Neuronal stem cell (in vitro differentiated cells): ENCODE results near the gene DCLK3.

Experiments
- DNase-seq: peaks from one replicate; pipeline ENCODE4 v3.0.0-alpha.2; 2013; ENCODE audit warnings: low spot score
- H2AFZ ChIP-seq: one replicate; pipeline ENCODE4 v1.6.1; 2013; ENCODE audit warnings: mild to moderate bottlenecking, low read length, inconsistent platforms
- H2AK5ac ChIP-seq: 2 replicates; pipeline ENCODE4 v1.6.1; 2013; ENCODE audit warnings: low read depth, mild to moderate bottlenecking, inconsistent platforms, low read length, moderate library complexity, mixed read lengths
- H2BK120ac ChIP-seq: 2 replicates; pipeline ENCODE4 v1.6.1; 2013; ENCODE audit warnings: low read depth, mild to moderate bottlenecking, inconsistent platforms, low read length, moderate library complexity, mixed read lengths
- H2BK12ac ChIP-seq: one replicate; pipeline ENCODE4 v1.6.1; 2013; ENCODE audit warnings: low read length, inconsistent platforms
- H2BK15ac ChIP-seq: 2 replicates; pipeline ENCODE4 v1.6.1; 2013; ENCODE audit warnings: mild to moderate bottlenecking, low read length, inconsistent platforms, mixed read lengths
- H2BK5ac ChIP-seq: one replicate; pipeline ENCODE4 v1.6.1; 2013; ENCODE audit warnings: inconsistent platforms, mild to moderate bottlenecking, low read length, moderate library complexity
- H3K14ac ChIP-seq: one replicate; pipeline ENCODE4 v1.6.1; 2013; ENCODE audit warnings: low read length, inconsistent platforms
- H3K18ac ChIP-seq: 2 replicates; pipeline ENCODE4 v1.6.1; 2013; ENCODE audit warnings: low read length, inconsistent platforms
- H3K23ac ChIP-seq: 2 replicates; pipeline ENCODE4 v1.6.1; 2013; ENCODE audit warnings: low read depth, mild to moderate bottlenecking, mixed read lengths, low read length, inconsistent platforms; ENCODE audit not compliant: poor library complexity
- H3K27ac ChIP-seq: replicated peaks from 3 replicates; pipeline ENCODE4 v1.5.1; 2013; ENCODE audit warnings: low read length, inconsistent platforms
- H3K27me3 ChIP-seq, 3 experiments: 2 replicates each; pipeline ENCODE4 v1.6.1; 2013; ENCODE audit warnings: low read length in 3 of 3, mild to moderate bottlenecking in 2 of 3, inconsistent platforms in 1 of 3, low read depth in 1 of 3, mixed read lengths in 1 of 3, moderate library complexity in 1 of 3; ENCODE audit not compliant: control insufficient read depth in 3 of 3, insufficient read depth in 3 of 3
- H3K36me3 ChIP-seq, 2 donors: replicated peaks in 1 of 2; 2 replicates each; pipeline ENCODE4 v1.6.1; 2013; ENCODE audit warnings: low read length in 2 of 2; ENCODE audit not compliant: control insufficient read depth in 2 of 2, insufficient read depth in 2 of 2
- H3K4ac ChIP-seq: 2 replicates; pipeline ENCODE4 v1.6.1; 2013; ENCODE audit warnings: inconsistent platforms, mild to moderate bottlenecking, low read length, moderate library complexity
- H3K4me1 ChIP-seq, 2 donors: 1 replicate in 1 of 2; 2 replicates in 1 of 2; pipeline ENCODE4 v1.6.1; 2013; ENCODE audit warnings: low read length in 2 of 2, low read depth in 1 of 2; ENCODE audit not compliant: control insufficient read depth in 2 of 2, insufficient read depth in 1 of 2
- H3K4me2 ChIP-seq: one replicate; pipeline ENCODE4 v1.6.1; 2013; ENCODE audit warnings: mild to moderate bottlenecking, low read length, inconsistent platforms; ENCODE audit not compliant: insufficient read depth, poor library complexity, severe bottlenecking
- H3K4me3 ChIP-seq, 2 donors: 2 replicates each; pipeline ENCODE4 v1.5.1; 2013; ENCODE audit warnings: low read length in 2 of 2, mild to moderate bottlenecking in 2 of 2, inconsistent platforms in 1 of 2, moderate library complexity in 1 of 2
- H3K79me1 ChIP-seq: one replicate; pipeline ENCODE4 v1.6.1; 2013; ENCODE audit warnings: low read depth, mild to moderate bottlenecking, inconsistent platforms, low read length, moderate library complexity
- H3K9ac ChIP-seq: one replicate; pipeline ENCODE4 v1.6.1; 2013; ENCODE audit warnings: mild to moderate bottlenecking, low read depth, low read length, inconsistent platforms; ENCODE audit not compliant: poor library complexity
- H3K9me3 ChIP-seq, 2 donors: replicated peaks in 1 of 2; 2 replicates each; pipeline versions ENCODE3 to v1.6.1; 2013; ENCODE audit warnings: low read length in 2 of 2, mild to moderate bottlenecking in 2 of 2, inconsistent platforms in 1 of 2, low read depth in 1 of 2, mixed read lengths in 1 of 2, moderate library complexity in 1 of 2; ENCODE audit not compliant: control insufficient read depth in 2 of 2, insufficient read depth in 1 of 2
- H4K8ac ChIP-seq: one replicate; pipeline ENCODE4 v1.6.1; 2013; ENCODE audit warnings: low read depth, mild to moderate bottlenecking, inconsistent platforms, low read length, moderate library complexity
- H4K91ac ChIP-seq: one replicate; pipeline ENCODE4 v1.6.1; 2013; ENCODE audit warnings: low read length, low read depth, mild to moderate bottlenecking, inconsistent platforms; ENCODE audit not compliant: poor library complexity
- WGBS, 2 donors: extraction: QIAGEN DNeasy Blood & Tissue Kit; methylation state at CpG; one replicate each; pipeline ENCODE4 v1.1.7; 2013; ENCODE audit warnings: missing lambda C conversion rate in 2 of 2, mixed read lengths in 1 of 2; ENCODE audit not compliant: insufficient read length in 2 of 2, insufficient replicate concordance in 1 of 2; ENCODE audit errors: extremely low coverage in 2 of 2; 5-methylcytosine and 5-hydroxymethylcytosine counted together

DCLK3 gene

DNA sequence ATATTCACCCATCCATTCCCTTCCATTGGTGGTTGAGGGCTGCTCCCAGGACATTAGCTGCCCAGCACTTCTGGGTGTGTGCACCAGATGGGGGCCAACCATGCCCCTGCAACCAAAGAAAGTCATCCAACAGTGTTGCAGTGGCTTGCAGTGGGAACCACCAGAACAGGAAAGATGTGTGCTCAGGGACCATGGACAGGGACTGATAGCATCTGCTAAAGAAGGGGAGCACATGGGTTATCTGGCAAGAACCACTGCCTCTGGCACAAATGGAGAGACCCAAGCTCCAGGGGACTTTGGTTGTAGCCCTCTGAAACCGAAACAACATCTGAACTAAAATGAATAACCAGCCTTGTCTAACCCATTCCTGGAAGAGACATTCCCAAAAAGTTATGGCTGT is 8.1 kb downstream of the DCLK3 start:
- no peak overlapping the region for H2BK5ac ChIP-seq
- H3K18ac ChIP-seq, result no peak overlapping the region
- no peak overlapping the region for H3K4me3 ChIP-seq
- no peak overlapping the region for H2BK120ac ChIP-seq
- H2BK12ac ChIP-seq, result no peak overlapping the region
- no peak overlapping the region for H4K91ac ChIP-seq
- no CpG with 5 or more reads among the region's 1 CpG for WGBS, 2 donors
- no peaks in the 10 kb centered on the region for H3K27me3 ChIP-seq
- no peak overlapping the region for H3K23ac ChIP-seq
- H3K79me1 ChIP-seq, result no peaks in the 10 kb centered on the region
- DNase-seq, result no peak
- H2AK5ac ChIP-seq, result no peak overlapping the region
- no peak overlapping the region for H2AFZ ChIP-seq
- H3K4ac ChIP-seq, result no peak overlapping the region
- H3K9ac ChIP-seq, result no peak overlapping the region
- H3K4me1 ChIP-seq, result peaks cover 0 to 7% of the 10 kb centered on the region in 2 donors
- H2BK15ac ChIP-seq, result no peak overlapping the region
- no peak overlapping the region for H3K4me2 ChIP-seq
- H3K27ac ChIP-seq, result no peak overlapping the region
- no peak overlapping the region for H3K14ac ChIP-seq
- H3K9me3 ChIP-seq, result no peaks in the 10 kb centered on the region
- H3K36me3 ChIP-seq, result no peaks in the 10 kb centered on the region
- no peak overlapping the region for H4K8ac ChIP-seq

DNA sequence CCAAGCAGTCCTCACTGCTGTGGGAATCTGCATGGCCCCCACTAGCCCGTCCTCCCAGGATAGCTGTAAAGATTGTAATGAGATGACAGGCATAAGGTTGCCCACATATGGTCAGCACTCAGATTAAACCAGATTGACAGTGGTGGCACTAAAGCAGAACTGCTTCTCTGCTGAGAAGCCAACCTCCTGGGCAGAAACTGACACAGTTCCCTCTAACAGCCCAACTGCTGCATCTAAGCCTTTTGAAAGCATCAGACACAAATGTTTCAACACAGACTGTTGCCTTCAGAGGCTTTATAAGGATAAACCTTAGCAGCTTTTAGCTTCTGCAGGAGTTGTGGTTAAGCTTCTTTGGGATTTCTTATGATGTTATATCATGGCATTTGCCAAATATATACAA is 13.0 kb downstream of the DCLK3 start:
- no CpG with 5 or more reads among the region's 1 CpG for WGBS, 2 donors
- no peak overlapping the region for H4K8ac ChIP-seq
- H3K18ac ChIP-seq, result peak overlapping the region; percentile 21
- H3K4me1 ChIP-seq, result peaks cover 0 to 2% of the 10 kb centered on the region in 2 donors
- no peaks in the 10 kb centered on the region for H3K36me3 ChIP-seq
- no peaks in the 10 kb centered on the region for H3K27me3 ChIP-seq
- no peak overlapping the region for H4K91ac ChIP-seq
- H3K4me3 ChIP-seq, result no peak overlapping the region
- no peak overlapping the region for H2BK12ac ChIP-seq
- no peak overlapping the region for H2AK5ac ChIP-seq
- H3K9me3 ChIP-seq, result no peaks in the 10 kb centered on the region
- DNase-seq, result no peak
- H3K27ac ChIP-seq, result no peak overlapping the region
- H2BK120ac ChIP-seq, result no peak overlapping the region
- no peak overlapping the region for H2BK15ac ChIP-seq
- no peak overlapping the region for H3K4ac ChIP-seq
- no peak overlapping the region for H3K23ac ChIP-seq
- H2AFZ ChIP-seq, result no peak overlapping the region
- H3K14ac ChIP-seq, result no peak overlapping the region
- H3K9ac ChIP-seq, result no peak overlapping the region
- no peak overlapping the region for H2BK5ac ChIP-seq
- H3K79me1 ChIP-seq, result no peaks in the 10 kb centered on the region
- H3K4me2 ChIP-seq, result no peak overlapping the region

DNA sequence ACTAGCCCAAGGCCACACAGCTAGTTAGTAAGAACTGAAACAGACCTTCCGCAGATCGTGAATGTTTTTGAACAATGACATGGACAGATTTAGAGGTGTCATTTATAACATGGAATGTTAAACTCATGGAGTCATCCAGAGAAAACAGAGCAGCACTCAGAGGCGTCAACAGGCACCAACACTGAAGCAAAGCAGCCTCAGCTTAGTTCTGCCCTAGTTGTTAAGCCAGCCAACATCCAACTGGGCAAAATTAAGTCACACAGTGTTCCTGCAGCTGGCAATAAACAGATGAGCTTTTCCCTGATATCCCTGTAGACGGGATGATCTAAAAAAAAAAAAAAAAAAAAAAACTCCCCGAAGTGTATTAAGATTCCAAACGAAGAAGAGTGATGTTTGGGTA is 13.6 kb downstream of the DCLK3 start:
- WGBS, 2 donors, result no CpG with 5 or more reads among the region's 6 CpGs
- Histone ChIP-seq H3K27me3 (no peaks in the 10 kb centered on the region), H3K9ac (no peak overlapping the region), H3K9me3 (no peaks in the 10 kb centered on the region), H2BK12ac (no peak overlapping the region), H3K27ac (no peak overlapping the region), H3K14ac (no peak overlapping the region), H3K36me3 (no peaks in the 10 kb centered on the region), H3K4ac (no peak overlapping the region), H3K4me1 (peaks cover 0 to 2% of the 10 kb centered on the region in 2 donors), H3K4me3 (no peak overlapping the region), H3K23ac (no peak overlapping the region), H2AK5ac (no peak overlapping the region), H4K8ac (no peak overlapping the region), H3K4me2 (no peak overlapping the region), H2BK120ac (no peak overlapping the region), H3K79me1 (no peaks in the 10 kb centered on the region), H3K18ac (no peak overlapping the region), H2BK5ac (no peak overlapping the region), H4K91ac (no peak overlapping the region), H2AFZ (no peak overlapping the region), H2BK15ac (no peak overlapping the region)
- no peak for DNase-seq

DNA sequence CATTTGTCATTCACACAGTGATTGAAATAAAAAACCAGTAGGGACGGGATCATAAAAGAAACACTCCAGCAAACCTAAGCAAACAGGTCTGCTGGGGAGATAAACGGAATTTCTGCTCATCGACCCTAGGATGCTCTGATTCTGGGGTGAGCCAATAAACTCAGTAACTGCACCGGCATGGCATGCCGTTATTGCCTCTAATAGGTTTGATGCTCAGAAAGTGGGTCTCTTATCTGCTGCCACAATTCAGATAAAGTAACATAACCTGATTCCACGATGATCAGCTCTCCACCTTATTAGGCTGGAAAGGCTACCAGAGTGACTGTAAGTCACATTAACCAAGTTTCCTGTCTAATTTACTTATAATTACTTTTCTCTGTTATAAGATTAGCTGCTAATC is 19.6 kb downstream of the DCLK3 start:
- no peak for DNase-seq
- Histone ChIP-seq H2AK5ac (no peak overlapping the region), H2BK15ac (no peak overlapping the region), H2BK5ac (no peak overlapping the region), H3K14ac (no peak overlapping the region), H3K79me1 (no peaks in the 10 kb centered on the region), H3K27me3 (no peaks in the 10 kb centered on the region), H4K8ac (no peak overlapping the region), H2BK120ac (no peak overlapping the region), H2AFZ (no peak overlapping the region), H4K91ac (no peak overlapping the region), H2BK12ac (no peak overlapping the region), H3K9ac (no peak overlapping the region), H3K18ac (no peak overlapping the region), H3K23ac (no peak overlapping the region), H3K27ac (no peak overlapping the region), H3K36me3 (no peaks in the 10 kb centered on the region), H3K4me2 (no peak overlapping the region), H3K9me3 (no peaks in the 10 kb centered on the region), H3K4ac (no peak overlapping the region), H3K4me1 (peaks cover 0 to 2% of the 10 kb centered on the region in 2 donors), H3K4me3 (no peak overlapping the region)
- WGBS, 2 donors, result no CpG with 5 or more reads among the region's 6 CpGs
